Melanocyte of skin (primary cell): ENCODE measurements around the gene WFDC11. TPM values are rescaled to one million over a fixed set of nuclear protein-coding genes. Genes with fewer than 3 reads are reported as not detected.

Experiments
- small RNA-seq, 2 donors: library from RNA; depleted of rRNA; stranded (forward); fragments of <200 nt; gene quantifications; one replicate each; pipeline ENCODE3, GENCODE V24; 2012
- total RNA-seq, 2 donors: library from RNA; depleted of rRNA; stranded (reverse); fragments of >200 nt; gene quantifications; 2 replicates each; pipeline ENCODE4 v1.2.3, GENCODE V29; 2012

Gene WFDC11
- not detected for total RNA-seq

GRCh38 chr20:45670139-45670538, at the start of gene WFDC11:
WFDC11 (minus strand) TSS chr20:45670239; CDS start chr20:45650600, 19,639 bp downstream.

GRCh38 chr20:45704969-45705637, 35.1 kb upstream of the WFDC11 start, which contains the start of gene WFDC10B:
WFDC10B (minus strand) TSS chr20:45705019; CDS start chr20:45685992, 19,027 bp downstream.

GRCh38 chr20:45701873-45702272, 31.8 kb upstream of the WFDC11 start, which contains the start of gene WFDC13:
WFDC13 (plus strand) TSS chr20:45702038; CDS start chr20:45702124, 86 bp downstream.

GRCh38 chr20:45631184-45631583, 38.9 kb downstream of the WFDC11 start, which contains the start of gene WFDC9:
WFDC9 (minus strand) TSS chr20:45631284; CDS start chr20:45610181, 21,103 bp downstream.

GRCh38 chr20:45629496-45630100, 40.4 kb downstream of the WFDC11 start, which contains the start of gene WFDC10A:
WFDC10A (plus strand) TSS chr20:45629739; CDS start chr20:45629814, 75 bp downstream.

Small RNA genes within 50 kb of the gene (small RNA-seq; reads per million reads assigned to genes)
- gene MIR3617: 0 to 0.21 reads per million in 2 donors

Other genes with a start within 250 kb of the WFDC11 start
- gene WFDC2, start 200.5 kb downstream of the WFDC11 start, total RNA-seq: not detected
- gene SPINT3, start 154.6 kb downstream of the WFDC11 start, total RNA-seq: not detected
- not detected for gene WFDC6, start 130.8 kb downstream of the WFDC11 start, total RNA-seq
- gene EPPIN, start 122.8 kb downstream of the WFDC11 start, total RNA-seq: not detected
- not detected for gene WFDC8, start 91.0 kb downstream of the WFDC11 start, total RNA-seq
- gene WFDC10A, start 40.5 kb downstream of the WFDC11 start, total RNA-seq: not detected
- gene WFDC9, start 39.0 kb downstream of the WFDC11 start, total RNA-seq: not detected
- not detected for gene WFDC13, start 31.8 kb upstream of the WFDC11 start, total RNA-seq
- not detected for gene WFDC10B, start 34.8 kb upstream of the WFDC11 start, total RNA-seq
- gene SPINT4, start 52.1 kb upstream of the WFDC11 start, total RNA-seq: not detected
- gene WFDC3, start 121.6 kb upstream of the WFDC11 start, total RNA-seq: under 1 TPM in 1 of 2 donors, not detected in 1; 0.33 TPM
- 10 to 100 TPM in 1 of 2 donors, 1 to 10 TPM in 1; 6.2 to 10.3 TPM for gene DNTTIP1, start 121.7 kb upstream of the WFDC11 start, total RNA-seq
- gene UBE2C, start 142.4 kb upstream of the WFDC11 start, total RNA-seq: 10 to 100 TPM; 42.3 to 85.6 TPM
- not detected for gene TNNC2, start 157.1 kb upstream of the WFDC11 start, total RNA-seq
- gene SNX21, start 163.6 kb upstream of the WFDC11 start, total RNA-seq: 10 to 100 TPM; 25.6 to 34.1 TPM
- 10 to 100 TPM; 41.0 to 41.6 TPM for gene ACOT8, start 187.2 kb upstream of the WFDC11 start, total RNA-seq
- gene ZSWIM3, start 187.4 kb upstream of the WFDC11 start, total RNA-seq: 1 to 10 TPM; 4.7 to 4.8 TPM
- gene ZSWIM1, start 211.0 kb upstream of the WFDC11 start, total RNA-seq: 10 to 100 TPM in 1 of 2 donors, 1 to 10 TPM in 1; 10.0 to 10.7 TPM
- under 1 TPM in 1 of 2 donors, not detected in 1; 0.69 TPM for gene SPATA25, start 217.4 kb upstream of the WFDC11 start, total RNA-seq
- 1 to 10 TPM; 3.3 to 4.1 TPM for gene NEURL2, start 221.0 kb upstream of the WFDC11 start, total RNA-seq
- 10 to 100 TPM; 89.8 to 92.9 TPM for gene CTSA, start 221.1 kb upstream of the WFDC11 start, total RNA-seq
- gene PLTP, start 241.9 kb upstream of the WFDC11 start, total RNA-seq: 10 to 100 TPM; 41.3 to 52.0 TPM